ENCODE results near the gene PTK7.

PTK7 gene

GRCh38 chr6:43093436-43094289 is 17.5 kb downstream of the PTK7 start:
- DNase-seq (ENCODE audit: low read depth) = peak; percentile 60
- no peak overlapping the region for H3K4me3 ChIP-seq (ENCODE audit: low read depth, low read length)
- TF ChIP-seq CTCF (conservative IDR thresholded peaks at IDR 0.05; ENCODE audit: low read depth, low read length) = no peak

DNA sequence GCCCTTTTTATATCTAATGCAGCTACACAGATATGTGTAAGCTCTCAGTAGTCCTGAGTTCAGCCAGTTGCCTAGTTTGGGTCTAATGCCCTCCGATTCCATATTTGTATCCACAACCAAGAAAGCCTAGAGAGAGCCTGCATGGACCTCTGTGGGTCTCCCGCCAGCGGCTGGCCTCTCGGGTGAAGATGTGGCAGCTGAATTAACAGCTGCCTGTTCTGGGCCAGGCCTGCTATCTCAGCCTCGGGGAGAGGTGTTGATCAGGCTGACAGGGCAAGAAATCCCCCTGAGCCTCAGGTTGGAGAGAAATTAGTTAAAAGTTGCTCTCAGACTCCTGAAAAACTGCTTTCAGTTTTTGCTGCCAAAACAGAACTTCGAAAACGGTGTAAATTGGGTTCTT is 19.8 kb downstream of the PTK7 start:
- no peak for TF ChIP-seq CTCF (conservative IDR thresholded peaks at IDR 0.05; ENCODE audit: low read depth, low read length)
- DNase-seq (ENCODE audit: low read depth) = no peak
- H3K4me3 ChIP-seq (ENCODE audit: low read depth, low read length) = no peak overlapping the region

DNA sequence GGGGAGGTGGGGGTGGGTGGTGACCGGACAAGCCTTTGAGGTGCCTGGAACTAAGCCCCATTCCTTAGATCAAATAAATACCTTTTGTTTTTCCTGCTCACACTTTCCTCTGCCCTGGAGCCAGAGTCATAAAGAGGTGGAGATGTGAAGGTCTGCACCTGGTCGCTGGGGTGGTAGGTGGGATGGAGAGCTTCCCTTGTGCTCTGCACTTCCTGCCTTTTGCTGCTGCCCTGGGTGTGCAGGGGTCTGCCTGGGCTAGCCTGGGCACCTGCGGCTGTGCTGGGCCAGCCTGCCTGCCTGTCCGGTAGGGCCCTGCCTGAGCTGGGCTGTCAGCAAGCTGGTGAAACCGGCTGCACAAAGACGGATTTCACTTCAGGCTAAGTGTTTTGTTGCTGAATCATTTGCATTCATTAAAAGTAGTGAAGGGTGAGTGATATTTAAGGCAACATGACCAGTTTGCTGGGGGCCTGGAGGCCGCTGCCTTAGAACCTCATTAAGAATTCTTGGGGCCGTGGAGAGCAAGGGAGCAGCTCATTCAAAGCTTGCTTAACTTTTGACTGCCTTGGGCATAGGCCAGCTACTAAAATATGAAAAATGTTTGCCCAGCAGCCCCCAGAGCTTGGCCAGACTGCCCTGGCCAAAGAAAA is 20.5 kb downstream of the PTK7 start:
- H3K4me3 ChIP-seq (ENCODE audit: low read depth, low read length) = no peak overlapping the region
- DNase-seq (ENCODE audit: low read depth) = peak; percentile 83
- no peak for TF ChIP-seq CTCF (conservative IDR thresholded peaks at IDR 0.05; ENCODE audit: low read depth, low read length)

- DNase-seq (ENCODE audit: low read depth) = no peak
- no peak overlapping the region for H3K4me3 ChIP-seq (ENCODE audit: low read depth, low read length)
- peak; percentile 18 for TF ChIP-seq CTCF (conservative IDR thresholded peaks at IDR 0.05; ENCODE audit: low read depth, low read length)
Observed at GRCh38 chr6:43097098-43097489, 21.0 kb downstream of the PTK7 start.

DNA sequence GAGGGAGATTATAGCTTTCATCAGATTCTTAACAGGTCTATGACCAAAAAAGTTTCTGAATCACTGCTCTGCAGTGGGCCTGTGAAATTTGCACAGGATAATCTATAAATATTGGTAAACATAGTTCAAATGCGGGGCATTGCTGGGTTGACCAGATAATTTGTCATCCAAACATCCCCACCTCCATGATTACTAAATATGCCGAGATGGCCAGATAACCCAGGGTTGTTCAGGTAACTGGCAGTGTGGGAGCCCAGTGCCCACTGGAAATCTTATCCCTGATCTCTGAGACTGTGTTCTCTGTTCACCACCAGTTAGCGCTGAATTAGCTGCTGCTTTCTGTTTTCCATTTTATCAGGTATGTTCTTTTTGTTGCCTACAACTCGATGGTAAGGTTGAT is 21.4 kb downstream of the PTK7 start:
- DNase-seq (ENCODE audit: low read depth) = no peak
- H3K4me3 ChIP-seq (ENCODE audit: low read depth, low read length) = no peak overlapping the region
- TF ChIP-seq CTCF (conservative IDR thresholded peaks at IDR 0.05; ENCODE audit: low read depth, low read length) = no peak

DNA sequence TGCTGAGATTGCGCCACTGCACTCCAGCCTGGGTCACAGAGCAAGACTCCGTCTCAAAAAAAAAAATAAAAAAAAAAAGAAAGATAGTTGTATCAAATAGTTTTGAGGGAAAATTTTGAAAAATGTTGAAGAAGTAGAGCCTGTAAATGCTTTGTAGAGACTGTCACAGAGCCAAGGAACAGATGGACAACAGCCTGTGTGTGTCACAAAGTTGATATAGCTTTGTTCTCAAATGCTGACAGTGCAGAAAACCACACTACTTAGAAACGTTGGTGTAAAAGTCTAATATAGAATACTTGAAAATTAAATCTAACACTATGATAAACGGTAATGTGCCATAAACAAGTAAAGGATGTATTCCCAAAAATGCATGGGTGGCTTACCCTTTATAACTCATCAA is 25.4 kb downstream of the PTK7 start:
- no peak for DNase-seq (ENCODE audit: low read depth)
- H3K4me3 ChIP-seq (ENCODE audit: low read depth, low read length) = no peak overlapping the region
- TF ChIP-seq CTCF (conservative IDR thresholded peaks at IDR 0.05; ENCODE audit: low read depth, low read length) = no peak
